GM21737 (cell line): Measurements from ENCODE around the gene ST6GALNAC2.

ENCODE experiments used
- ATAC-seq: cut with Tn5 transposase; IDR thresholded peaks from one replicate; pipeline ENCODE4 v1.9.1; 2021; ENCODE audit warnings: mild to moderate bottlenecking, moderate library complexity; ENCODE audit not compliant: unreplicated experiment

The ST6GALNAC2 gene

GRCh38 chr17:76601065-76601464 is 15.4 kb upstream of the ST6GALNAC2 start:
- ATAC-seq = no peak

DNA sequence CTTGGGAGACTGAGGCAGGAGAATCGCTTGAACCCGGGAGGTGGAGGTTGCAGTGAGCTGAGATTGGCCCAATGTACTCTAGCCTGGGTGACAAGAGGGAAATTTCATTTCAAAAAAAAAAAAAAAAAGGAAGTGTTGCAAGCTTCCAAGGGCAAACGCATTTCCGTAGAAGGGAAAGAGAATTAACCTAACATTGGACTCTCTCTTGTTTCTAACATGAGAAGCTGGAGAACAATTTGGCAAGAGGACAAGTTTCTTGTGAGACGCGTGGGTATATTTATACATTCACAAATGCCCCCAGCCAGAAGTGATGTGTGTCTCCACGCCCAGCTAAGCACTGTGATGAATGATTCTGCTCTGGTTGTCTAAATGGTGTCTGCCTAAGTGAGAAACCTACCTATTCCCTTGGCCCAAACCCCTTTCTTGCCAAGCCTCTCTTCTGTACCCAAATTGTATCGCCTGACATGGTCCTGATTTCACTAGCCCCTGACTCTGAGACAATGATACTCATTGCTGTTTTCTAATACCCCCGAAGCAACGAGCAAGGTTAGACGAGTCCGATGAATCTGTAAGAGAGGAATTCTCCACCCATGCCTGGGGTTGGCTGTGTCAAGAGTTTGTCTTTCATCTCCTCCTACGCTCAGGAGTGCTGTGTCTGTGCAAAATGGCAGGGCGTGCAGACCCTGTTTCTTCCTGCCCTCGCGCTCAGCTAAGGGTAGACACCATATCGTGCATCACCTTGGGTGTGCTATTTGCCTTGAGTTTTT is 14.2 kb upstream of the ST6GALNAC2 start:
- no peak for ATAC-seq

GRCh38 chr17:76598004-76598439 is 12.4 kb upstream of the ST6GALNAC2 start:
- ATAC-seq = no peak

DNA sequence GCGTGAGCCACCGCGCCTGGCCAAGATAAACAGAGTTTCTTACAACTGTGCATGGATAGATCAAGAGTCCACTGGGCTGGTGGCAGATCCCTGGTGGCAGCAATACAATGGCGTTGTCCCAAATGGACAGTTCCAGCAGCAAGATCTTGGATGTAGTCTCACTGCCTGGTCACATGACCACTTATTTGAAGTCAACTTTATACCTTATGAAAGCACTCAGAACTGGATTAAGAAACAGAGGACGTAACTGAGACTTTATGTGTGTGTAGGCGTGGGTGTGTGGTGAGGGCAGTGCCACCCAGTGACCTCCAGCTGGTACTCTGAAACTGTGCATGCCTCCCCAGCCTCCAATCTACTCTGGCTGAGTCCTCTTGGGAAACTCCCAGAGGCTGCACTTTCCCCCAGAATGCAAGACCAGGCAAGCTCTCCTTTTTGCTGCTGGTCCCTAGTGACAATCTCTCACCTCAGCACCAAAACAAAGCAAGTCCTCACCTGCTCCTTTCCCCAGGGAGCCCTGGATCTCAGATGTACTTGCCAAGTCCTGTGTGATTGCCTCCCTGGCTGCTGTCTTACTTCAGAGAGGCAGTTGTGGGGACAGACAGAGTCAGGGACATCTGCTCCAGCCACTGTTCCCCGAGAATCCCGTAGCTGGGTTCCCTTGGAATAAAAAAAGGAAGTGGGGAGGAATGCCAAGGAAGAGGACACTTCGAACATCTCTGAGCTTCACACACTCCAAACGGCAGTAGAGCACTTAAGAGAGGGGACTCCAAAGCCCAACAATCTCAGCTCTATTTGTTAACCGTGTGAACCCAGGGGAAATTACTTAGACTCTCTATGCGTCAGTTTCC is 11.7 kb upstream of the ST6GALNAC2 start:
- no peak for ATAC-seq

DNA sequence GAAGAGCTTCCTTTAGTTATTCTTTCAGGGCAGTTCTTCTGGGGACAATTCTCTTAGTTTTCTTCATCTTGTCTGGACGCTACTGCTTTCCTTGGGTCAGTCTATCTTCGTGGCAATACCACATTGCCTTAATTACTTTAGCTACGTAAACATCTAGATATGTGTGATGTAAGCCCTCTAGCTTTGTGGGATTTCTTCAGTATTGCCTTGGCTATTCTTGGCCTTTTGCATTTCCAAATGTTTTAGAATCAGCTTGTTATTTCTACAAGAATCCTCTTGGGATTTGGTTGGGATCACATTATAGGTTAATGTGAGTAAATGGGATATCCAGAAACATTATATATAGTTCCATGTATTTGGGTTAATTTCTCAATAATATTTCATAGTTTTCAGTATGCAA is 9.0 kb upstream of the ST6GALNAC2 start:
- no peak for ATAC-seq

DNA sequence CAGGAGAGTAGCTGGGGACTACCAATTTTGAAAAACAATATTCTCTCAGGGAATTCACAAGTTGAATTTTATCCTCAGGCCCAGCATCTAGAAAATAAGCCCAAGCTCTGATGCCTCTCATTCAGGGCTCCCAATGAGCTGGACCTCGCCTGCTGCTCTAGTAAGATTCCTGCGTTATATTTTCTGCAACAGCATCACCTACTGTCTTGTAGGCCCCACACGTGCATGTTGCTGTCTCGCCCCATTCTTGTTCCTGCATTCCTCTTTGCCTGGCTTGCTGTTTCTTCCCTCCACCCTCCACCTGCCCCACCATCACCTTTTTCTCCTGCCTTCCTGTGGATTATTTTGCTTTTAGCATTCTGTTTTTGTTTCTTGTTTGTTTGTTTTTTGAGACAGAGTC is 8.3 kb upstream of the ST6GALNAC2 start:
- no peak for ATAC-seq

GRCh38 chr17:76593384-76593826 is 7.7 kb upstream of the ST6GALNAC2 start:
- no peak for ATAC-seq

GRCh38 chr17:76588182-76588581 is 2.5 kb upstream of the ST6GALNAC2 start:
- ATAC-seq = no peak

DNA sequence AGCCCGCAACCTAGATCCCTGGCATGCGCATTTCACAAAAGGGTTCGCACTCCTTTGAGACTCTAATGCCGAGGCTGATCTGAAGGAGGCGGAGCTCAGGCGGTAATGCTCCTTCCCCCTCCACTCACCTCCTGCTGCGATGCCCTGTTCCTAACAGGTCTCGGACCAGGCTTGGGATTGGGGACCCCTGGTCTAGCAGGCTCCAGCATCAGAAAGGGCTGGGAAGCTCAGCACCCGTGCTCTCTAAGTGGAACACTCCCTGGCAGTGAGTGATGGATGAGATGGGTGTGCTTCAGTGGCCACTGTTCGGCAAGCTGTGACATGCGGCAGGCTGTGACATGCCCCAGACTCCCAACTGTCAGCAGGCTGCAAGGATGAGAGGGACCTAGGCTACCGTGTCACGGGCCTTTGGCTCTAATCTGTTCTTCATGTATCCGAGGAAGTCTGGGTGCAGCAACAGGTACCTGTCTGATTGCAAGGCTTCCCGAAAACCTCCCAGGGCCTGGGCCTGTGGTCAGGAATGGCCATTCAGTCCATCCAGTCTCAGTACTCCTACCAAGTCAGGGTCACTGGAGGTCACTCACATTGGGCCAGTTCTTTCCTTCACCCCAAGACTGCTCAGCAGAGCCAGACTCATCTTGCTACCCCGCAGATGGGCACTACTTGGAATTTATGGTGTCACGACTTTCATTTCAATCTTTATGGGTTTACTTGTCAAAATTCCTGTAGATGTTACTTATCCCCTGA is 1.3 kb upstream of the ST6GALNAC2 start:
- no peak for ATAC-seq

- ATAC-seq = no peak
Measured at GRCh38 chr17:76585033-76585648, 519 bp downstream of the ST6GALNAC2 start.

GRCh38 chr17:76584427-76585032 is 1.1 kb downstream of the ST6GALNAC2 start:
- no peak for ATAC-seq

DNA sequence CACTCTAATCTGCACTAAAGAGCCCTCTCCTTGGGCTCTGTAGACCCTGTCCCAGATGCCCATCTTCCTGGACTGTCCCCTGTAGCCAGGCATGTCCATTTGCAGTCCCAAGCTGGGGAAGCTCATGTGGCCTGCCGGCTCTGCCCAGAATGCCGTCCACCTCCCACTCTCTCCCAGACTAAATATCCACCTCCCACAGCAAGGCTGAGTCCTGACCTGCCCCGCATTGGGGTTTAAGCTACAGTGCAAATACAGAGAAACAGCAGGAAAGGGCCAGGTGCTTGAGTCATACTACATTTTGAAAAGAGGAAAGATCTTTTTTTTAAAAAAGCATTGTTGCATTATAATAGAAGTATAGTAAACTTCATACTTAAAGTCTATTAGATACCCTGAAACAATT is 3.0 kb downstream of the ST6GALNAC2 start:
- no peak for ATAC-seq

DNA sequence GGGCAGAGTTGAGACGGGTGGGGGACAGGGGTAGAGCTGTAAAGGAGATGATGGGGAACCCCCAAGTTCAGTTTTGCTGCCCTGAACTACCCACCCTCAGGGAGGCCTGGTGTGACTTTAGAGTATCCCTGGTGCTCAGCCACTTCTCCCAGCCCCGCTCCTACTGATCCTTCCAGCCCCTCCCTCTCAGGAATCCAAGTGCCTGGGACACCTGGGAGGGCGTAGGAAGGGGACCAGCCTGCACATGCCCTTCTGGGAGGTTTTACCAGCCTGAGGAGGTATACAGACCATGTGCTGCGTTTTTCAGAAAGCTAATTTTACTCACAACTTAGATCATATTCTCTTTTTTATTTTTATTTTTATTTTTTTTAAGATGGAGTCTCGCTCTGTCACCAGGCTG is 4.1 kb downstream of the ST6GALNAC2 start:
- ATAC-seq = no peak

DNA sequence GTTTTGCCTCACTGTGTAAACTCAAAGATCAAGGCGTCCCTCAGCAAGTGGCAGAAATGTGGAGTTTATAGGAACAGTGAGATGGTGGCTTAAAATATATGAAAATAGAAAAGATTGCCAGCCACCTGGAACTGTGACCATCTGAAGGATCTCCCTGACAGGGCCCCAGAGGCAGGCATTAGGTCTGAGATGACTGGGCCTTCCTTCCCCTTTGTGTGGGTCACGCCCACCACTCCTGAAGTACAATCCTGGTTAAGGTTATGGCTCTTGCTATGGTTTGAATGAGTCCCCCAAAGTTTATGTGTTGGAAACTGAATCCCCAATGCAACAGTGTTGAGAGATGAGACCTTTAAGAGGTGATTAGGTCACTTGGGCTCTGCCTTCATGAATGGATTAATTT is 6.4 kb downstream of the ST6GALNAC2 start:
- no peak for ATAC-seq

GRCh38 chr17:76578376-76578775 is 7.3 kb downstream of the ST6GALNAC2 start:
- no peak for ATAC-seq

- ATAC-seq = no peak
Measured at GRCh38 chr17:76577876-76578275, 7.8 kb downstream of the ST6GALNAC2 start.

DNA sequence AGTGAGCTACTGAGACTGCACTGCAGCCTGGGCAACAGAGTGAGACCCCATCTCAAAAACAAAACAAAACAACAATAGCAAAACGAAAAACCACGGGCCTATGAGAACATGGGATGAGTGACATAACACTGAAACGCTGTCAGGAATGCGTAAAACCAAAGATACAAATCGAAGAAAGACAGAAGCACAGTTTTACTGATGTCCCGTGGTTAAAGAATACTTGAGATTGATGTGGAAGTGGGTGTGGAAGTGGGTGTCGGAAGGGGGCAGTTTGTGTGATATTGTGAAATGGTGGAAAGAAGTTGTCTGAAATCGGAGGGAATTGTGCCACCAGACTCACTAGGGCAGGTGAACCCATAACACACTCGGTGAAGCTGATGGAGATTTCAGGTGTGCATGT is 9.5 kb downstream of the ST6GALNAC2 start:
- no peak for ATAC-seq

GRCh38 chr17:76575570-76575969 is 10.1 kb downstream of the ST6GALNAC2 start:
- ATAC-seq = no peak

DNA sequence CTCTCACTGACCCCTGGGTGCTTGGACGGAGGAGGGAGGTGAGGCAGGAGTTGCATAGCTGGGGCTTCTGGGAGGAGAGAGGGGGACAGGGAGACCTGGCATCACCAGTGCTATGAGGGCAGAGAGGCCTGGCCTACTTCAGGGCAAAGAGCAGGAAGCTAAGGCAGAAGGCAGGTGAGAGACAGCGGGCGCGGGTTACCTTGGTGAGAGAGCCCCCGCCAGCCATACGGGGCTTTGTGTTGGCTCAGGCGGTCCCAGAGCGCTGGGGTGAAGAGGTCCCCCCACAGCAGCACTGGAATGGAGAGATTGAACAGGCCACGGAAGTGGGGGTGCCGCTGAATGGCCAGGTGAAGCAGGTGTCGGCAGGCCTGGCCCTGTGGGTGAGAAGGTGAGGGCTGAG is 11.5 kb downstream of the ST6GALNAC2 start:
- no peak for ATAC-seq

DNA sequence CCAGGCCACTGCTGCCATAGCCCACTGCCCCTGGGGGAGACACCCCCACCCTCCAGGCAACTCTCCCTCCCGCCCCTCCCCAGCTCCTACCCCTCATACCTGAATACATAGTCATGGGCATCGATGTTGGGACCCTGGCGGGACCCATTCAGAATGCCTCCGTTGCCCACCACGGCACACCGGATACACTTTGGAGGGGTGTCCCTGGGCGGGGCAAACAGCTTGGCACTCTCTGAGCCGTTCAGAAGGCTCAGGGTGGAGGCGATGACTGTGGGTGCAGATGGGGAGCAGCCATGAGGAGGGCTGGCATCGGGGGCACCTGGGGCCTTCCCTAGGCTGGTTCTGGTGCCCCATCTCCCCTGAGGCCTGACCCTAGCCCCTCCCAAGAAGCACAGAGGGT is 12.6 kb downstream of the ST6GALNAC2 start:
- ATAC-seq = no peak
